ENCODE data around the gene RPS6KA6.

RPS6KA6 gene

DNA sequence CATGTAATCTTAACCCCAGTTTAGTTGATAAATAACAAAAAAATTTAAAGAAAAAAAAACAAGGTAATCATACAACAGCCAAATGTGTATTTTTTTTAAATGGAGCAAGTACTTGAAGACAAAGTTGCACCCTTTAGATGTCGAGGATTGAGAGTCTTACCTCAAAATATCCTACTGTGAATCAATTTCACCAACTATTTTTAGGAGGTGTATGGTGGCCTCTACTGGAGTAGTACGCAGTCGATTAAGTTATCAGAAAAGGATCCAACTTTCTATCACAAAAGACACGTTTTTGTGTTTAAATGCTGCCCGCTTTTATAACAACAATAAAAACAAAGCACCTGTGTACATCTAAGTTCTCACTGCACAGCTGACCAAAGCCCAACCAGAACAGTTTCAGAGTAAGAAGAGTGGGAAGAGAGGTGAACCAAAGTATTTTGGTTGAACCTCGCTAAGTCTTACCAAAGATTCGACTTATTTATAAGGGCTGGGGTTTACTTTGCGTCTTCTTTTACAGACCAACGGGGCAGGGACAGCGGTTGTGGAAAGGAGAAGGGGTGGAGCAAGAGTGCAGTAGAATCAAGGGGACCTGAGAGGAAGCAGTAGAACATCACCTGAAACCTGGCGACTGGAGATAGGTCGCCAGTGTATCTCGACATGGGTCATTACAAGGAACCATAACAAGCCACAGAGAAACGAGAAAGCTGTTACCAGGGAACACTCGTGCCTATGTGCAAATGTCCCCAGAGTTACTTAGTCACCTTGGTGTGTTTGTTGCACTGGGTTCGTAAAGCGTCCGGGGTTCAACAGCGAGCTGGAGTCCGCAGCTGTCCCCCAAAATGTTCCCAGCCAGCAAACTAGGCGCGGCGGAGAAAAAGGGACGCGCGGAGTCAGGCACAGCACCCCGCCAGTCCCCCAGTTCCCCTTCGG is 1.1 kb downstream of the RPS6KA6 start:
- DNase-seq = no peak
- no peak for TF ChIP-seq POLR2A (IDR thresholded peaks at IDR 0.05; ENCODE audit: low read length)
- TF ChIP-seq GATA1 (IDR thresholded peaks at IDR 0.05; ENCODE audit: low read depth, low read length) = no peak

DNA sequence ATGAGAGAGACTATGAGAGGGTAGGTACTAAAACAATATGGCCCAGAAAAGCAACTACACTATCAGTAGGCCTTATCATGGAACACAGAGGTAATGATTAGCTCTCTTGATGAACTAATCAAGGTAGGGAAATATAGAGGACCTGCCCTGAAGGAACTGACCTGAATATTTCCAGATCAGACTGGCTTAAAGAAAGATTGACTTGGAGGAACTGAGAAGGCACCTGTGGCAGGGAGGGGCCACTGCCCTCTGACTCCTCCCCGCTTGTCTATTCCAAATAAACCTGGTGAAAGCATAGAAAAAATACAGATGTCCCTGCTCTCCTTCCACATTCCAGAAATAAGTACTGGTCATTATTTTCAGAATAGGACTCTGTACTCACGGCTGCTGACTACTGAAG is 5.5 kb downstream of the RPS6KA6 start:
- no peak for TF ChIP-seq GATA1 (IDR thresholded peaks at IDR 0.05; ENCODE audit: low read depth, low read length)
- no peak for TF ChIP-seq POLR2A (IDR thresholded peaks at IDR 0.05; ENCODE audit: low read length)
- DNase-seq = no peak

DNA sequence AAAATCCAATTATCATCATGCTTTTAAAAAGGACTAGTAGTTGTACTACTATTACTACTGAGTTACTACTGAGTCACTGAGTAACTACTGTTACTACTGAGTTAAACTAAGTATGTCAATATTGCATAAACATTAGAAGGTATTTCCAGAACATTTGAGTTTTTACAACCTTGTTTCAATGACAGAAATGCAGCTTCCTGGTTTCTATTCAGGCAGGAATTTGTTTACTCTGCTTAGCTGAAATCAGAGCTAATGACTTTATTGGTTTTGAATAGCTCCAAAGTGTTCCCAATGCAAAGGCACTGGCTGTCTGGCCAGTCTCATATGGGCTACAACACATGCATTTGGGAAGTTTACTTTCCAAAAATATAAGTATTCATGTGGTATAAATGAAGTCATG is 12.0 kb downstream of the RPS6KA6 start:
- no peak for TF ChIP-seq POLR2A (IDR thresholded peaks at IDR 0.05; ENCODE audit: low read length)
- no peak for TF ChIP-seq GATA1 (IDR thresholded peaks at IDR 0.05; ENCODE audit: low read depth, low read length)
- DNase-seq = no peak

DNA sequence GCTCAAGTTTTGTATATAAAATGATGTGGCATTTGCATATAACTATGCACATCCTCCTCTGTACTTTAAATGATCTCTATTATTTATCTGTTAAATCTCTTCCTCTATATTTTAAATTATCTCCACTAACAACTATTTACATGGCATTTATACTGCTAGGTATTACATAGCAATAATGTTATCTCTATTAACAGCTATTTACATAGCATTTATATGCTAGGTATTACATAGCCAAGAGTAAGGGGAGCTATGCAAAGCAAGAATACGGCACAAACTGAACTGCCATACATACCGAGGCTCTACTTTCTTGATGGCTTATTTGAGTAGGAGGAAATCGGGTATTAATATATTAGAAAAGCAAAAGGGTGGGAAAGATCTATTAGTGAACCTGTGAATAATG is 12.7 kb downstream of the RPS6KA6 start:
- TF ChIP-seq GATA1 (IDR thresholded peaks at IDR 0.05; ENCODE audit: low read depth, low read length) = no peak
- DNase-seq = no peak

DNA sequence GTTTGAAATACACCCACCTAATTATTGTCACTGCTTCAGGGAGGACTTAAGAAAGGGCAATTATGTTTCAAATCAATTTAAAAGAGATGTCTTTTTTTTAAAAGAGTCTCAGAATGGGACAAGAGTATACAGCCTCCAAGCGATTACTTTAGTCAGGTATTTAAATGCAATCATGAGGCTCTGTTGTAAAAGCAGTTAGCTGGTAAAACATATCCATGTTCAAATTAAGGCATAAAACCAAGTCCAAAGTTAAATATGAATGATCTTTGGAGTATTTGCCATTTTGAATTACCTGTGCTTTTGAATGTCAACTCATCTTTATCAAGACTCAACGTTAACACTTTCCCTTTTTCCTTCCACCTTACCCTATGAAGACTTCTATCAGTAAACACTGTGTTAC is 13.7 kb downstream of the RPS6KA6 start:
- DNase-seq = no peak
- TF ChIP-seq POLR2A (IDR thresholded peaks at IDR 0.05; ENCODE audit: low read length) = no peak
- no peak for TF ChIP-seq GATA1 (IDR thresholded peaks at IDR 0.05; ENCODE audit: low read depth, low read length)

DNA sequence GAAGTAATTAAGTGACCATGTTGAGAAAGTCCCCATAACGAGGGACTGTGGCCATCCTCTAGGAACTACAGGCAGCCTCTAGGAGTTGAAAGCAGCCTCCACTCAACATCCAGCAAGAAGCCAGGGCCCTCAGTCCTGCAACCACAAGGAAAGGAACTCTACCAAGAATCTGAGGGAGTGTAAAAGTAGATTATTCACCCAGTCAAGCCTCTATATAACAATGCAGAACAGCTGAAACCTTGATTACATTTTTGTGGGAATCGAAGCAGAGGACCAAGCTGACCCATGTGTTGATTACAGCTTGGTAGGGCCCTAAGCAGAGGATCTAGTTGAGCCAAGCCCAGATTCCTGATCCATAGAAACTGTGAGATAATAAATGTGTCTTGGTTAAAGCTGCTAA is 17.1 kb downstream of the RPS6KA6 start:
- no peak for DNase-seq
- no peak for TF ChIP-seq GATA1 (IDR thresholded peaks at IDR 0.05; ENCODE audit: low read depth, low read length)
- TF ChIP-seq POLR2A (IDR thresholded peaks at IDR 0.05; ENCODE audit: low read length) = no peak

DNA sequence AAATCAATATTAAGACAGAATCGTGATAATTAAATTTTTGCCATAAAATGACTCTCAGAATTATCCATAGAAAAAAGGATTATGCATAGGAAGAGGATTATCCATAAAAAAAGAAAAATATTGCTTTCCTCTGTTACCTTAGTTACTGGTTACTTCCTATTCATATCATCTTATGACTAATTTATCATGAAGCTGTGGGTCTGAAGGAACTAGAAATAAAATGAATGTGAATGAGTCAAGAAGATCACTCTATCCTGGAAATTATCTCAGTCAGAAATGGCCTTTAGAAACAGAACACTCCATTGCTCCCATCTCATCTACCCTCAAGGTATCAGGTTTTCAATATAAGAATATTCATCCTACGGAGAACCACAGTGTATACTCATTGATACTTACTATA is 19.4 kb downstream of the RPS6KA6 start:
- DNase-seq = no peak
- TF ChIP-seq GATA1 (IDR thresholded peaks at IDR 0.05; ENCODE audit: low read depth, low read length) = no peak
- TF ChIP-seq POLR2A (IDR thresholded peaks at IDR 0.05; ENCODE audit: low read length) = no peak

DNA sequence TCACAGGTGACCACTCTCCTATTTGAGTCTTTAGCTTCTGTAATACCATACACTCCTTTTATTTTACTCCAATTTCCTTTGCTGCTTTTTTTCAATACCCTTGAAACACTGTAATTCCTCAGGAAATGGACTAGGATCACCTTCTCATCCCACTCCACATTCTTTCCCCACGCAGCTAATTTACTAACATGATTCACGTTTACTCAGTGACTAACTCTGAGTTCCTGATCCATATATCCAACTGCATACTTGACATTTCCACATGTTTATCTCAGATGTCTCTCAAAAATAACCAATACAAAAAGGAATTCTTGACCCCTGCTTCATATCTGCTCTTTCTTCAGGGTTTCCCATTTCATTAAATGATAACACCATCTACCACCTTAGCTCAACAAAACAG is 19.9 kb downstream of the RPS6KA6 start:
- no peak for DNase-seq
- TF ChIP-seq GATA1 (IDR thresholded peaks at IDR 0.05; ENCODE audit: low read depth, low read length) (no peak), POLR2A (IDR thresholded peaks at IDR 0.05; ENCODE audit: low read length) (no peak)

DNA sequence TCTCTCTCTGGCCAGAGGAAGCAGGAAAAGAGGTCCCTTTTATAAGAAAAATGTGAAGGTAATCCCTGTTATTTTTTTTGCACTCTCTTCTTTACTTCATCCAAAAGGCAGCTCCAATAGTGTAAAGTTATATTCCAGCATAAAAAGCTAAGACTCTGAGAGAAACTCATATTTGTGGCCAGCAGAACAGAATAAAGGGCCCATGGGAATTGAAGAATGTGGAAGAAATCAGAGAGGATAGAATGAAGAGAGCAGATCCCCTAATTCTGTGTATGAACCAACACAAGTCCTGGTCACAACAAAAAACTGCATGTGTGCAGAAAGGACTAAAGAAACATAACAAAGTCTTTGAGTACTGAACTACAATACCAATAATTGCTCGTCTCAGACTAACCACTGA is 22.3 kb downstream of the RPS6KA6 start:
- DNase-seq = no peak
- no peak for TF ChIP-seq GATA1 (IDR thresholded peaks at IDR 0.05; ENCODE audit: low read depth, low read length)

DNA sequence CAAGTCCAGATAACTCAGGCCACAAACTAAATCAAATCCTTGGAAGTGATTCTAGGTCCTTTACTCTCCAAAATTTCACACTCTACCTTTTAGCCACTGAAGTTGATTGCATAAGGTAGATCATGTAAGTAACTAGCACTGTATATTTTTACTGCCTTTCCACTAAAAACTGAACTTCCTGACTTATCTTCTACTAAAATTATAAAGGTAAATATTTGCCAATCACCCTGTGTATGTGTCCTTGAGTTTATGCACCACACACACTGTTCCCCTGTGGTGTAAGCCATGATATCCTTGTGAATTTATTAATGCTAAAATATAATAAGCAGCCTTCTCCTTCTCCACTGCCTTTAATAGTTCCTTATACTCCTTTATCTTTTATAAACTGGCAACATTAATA is 25.6 kb downstream of the RPS6KA6 start:
- no peak for TF ChIP-seq GATA1 (IDR thresholded peaks at IDR 0.05; ENCODE audit: low read depth, low read length)
- TF ChIP-seq POLR2A (IDR thresholded peaks at IDR 0.05; ENCODE audit: low read length) = no peak

DNA sequence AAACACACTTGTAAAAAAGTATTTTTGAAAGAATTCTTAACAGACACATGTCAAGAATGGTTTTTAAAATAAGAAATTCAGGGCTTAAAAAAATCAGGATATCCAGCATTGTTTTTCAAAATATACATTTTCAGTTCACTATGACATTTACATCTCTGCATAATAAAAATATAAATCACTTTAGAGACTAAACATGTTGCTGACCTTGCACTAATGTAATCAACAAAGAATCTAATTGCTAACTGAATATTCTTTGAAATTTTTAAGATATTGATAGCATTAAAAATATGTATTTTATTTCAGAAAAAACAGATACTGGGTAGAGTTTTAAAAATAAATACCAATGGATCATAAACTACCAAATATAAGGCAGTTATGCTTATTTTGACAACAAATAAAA is 26.4 kb downstream of the RPS6KA6 start:
- TF ChIP-seq POLR2A (IDR thresholded peaks at IDR 0.05; ENCODE audit: low read length) (no peak), GATA1 (IDR thresholded peaks at IDR 0.05; ENCODE audit: low read depth, low read length) (no peak)
- no peak for DNase-seq

More for the DNA sequence above, 25.6 kb downstream of the RPS6KA6 start:
- DNase-seq = no peak

DNA sequence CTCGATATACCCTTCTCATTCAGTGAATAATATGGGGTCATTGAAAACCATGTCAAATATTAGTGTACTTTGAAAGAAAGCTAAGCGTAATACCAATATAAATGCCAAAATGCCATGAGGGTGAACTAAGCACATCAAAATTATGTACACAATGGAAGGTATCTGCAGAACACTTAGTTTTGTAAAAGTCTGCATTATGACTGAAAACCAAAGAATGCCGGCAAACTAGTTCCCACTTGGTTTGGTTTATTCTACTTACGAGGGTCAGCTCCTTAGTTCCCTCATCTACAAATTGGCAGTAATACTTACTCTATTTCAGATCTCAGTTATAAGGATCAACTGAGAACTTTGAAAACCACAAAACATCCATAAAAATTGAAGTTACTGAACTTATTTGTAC is 27.3 kb downstream of the RPS6KA6 start:
- TF ChIP-seq GATA1 (IDR thresholded peaks at IDR 0.05; ENCODE audit: low read depth, low read length) (no peak), POLR2A (IDR thresholded peaks at IDR 0.05; ENCODE audit: low read length) (no peak)

DNA sequence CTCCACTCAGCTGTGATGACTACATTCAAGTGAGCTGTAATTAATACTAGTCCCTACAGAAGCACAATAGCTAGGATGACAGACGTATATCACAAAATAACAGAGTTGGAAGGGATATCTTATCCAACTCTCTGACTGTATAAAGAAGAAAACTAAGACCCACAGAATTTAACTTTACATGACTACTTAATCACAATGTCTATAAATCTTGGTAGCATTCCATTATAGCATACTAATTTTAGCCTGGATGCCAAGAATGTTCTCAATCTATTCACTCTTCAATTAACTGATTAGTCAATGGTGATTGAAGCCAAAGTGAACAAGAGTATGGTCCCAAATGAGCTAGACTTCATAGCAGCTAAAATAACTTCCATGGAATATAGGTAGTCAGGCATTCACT is 31.2 kb downstream of the RPS6KA6 start:
- DNase-seq = no peak
- TF ChIP-seq POLR2A (IDR thresholded peaks at IDR 0.05; ENCODE audit: low read length) (no peak), GATA1 (IDR thresholded peaks at IDR 0.05; ENCODE audit: low read depth, low read length) (no peak)

More for the DNA sequence above, 27.3 kb downstream of the RPS6KA6 start:
- DNase-seq = no peak

DNA sequence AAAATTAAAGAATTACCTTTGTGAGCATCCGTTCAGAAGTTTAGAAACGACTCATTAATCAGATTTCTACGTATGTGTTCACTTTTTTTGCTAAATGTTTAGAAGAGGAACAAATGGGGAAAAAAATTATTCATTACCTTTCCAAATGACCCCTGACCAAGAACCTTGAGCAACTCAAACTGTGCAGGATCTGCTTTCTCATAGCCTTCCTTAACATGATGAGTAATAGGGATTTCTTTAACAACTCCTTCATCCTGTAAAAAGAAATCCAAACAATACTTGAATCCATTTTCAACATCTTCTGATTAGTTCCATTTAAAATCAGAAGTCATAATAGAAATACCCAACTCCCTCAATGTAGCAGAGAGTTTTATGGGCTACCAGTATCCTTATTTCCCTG is 32.1 kb downstream of the RPS6KA6 start:
- TF ChIP-seq GATA1 (IDR thresholded peaks at IDR 0.05; ENCODE audit: low read depth, low read length) (no peak), POLR2A (IDR thresholded peaks at IDR 0.05; ENCODE audit: low read length) (no peak)
- no peak for DNase-seq

DNA sequence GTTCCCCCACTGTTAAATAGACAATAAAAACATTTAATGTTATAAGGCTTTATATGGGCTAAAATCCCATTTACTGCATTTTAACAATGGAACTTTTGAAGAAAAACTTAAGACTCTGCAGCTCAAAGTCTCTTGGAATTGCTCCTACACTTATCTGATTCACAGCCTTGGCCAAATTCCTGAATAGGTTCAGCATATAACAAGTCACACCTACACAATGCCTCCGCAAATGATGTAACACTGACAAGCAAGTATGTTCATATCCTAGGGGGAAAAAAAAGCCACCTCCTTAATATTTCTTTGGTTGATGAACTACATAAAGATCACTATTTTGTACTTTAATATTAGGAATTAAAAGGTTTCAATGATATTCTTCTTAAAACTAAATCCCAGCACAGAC is 34.5 kb downstream of the RPS6KA6 start:
- no peak for TF ChIP-seq GATA1 (IDR thresholded peaks at IDR 0.05; ENCODE audit: low read depth, low read length)
- no peak for TF ChIP-seq POLR2A (IDR thresholded peaks at IDR 0.05; ENCODE audit: low read length)
- DNase-seq = no peak
